ENCODE results near the gene BLTP3B. TPM values are rescaled to one million over a fixed set of nuclear protein-coding genes. Genes with fewer than 3 reads are reported as not detected.

The BLTP3B gene
- polyA plus RNA-seq, 4 donors: 7.0 to 18.8 (median 10.6) TPM

DNA sequence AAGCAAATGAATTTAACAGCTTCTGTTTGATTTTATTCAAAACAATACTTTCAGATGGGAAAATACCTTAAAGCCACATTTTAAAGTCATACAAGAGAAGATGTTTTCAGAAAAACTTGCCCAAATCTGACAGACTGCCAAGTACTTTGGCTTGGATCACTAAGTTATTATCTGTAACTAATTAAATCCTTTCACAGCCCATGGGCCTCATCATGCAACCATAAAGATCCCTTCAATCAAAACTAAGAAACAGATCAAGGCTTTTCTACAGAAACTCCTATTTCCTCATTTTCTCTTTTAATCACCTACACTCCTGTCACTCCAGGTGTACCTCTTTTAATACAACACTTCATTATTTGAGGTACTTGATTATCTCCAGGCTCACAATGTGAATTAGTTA lies 28.1 kb downstream of the BLTP3B start:
- H3K27me3 ChIP-seq (ENCODE audit: control insufficient read depth in 3 of 3, insufficient read depth in 3 of 3, low read length in 3 of 3): no peaks in the 10 kb centered on the region
- no peaks in the 10 kb centered on the region for H3K4me1 ChIP-seq (ENCODE audit: control insufficient read depth in 3 of 3, insufficient read depth in 2 of 3, low read depth in 1 of 3, low read length in 2 of 3)
- FAIRE-seq (no peak), DNase-seq (no peak)
- H3K4me3 ChIP-seq (ENCODE audit: low read depth in 1 of 3, low read length in 3 of 3): no peak overlapping the region
- no peaks in the 10 kb centered on the region for H3K9me3 ChIP-seq (ENCODE audit: control insufficient read depth in 2 of 2, insufficient read depth in 1 of 2, low read depth in 1 of 2, low read length in 1 of 2)
- no peak overlapping the region for H3K27ac ChIP-seq (ENCODE audit: low read depth in 1 of 3, low read length in 2 of 3)
- H3K36me3 ChIP-seq (ENCODE audit: control insufficient read depth in 3 of 3, insufficient read depth in 2 of 3, low read depth in 1 of 3, low read length in 3 of 3): peaks cover 0 to 6% (median 2%) of the 10 kb centered on the region in 3 donors

DNA sequence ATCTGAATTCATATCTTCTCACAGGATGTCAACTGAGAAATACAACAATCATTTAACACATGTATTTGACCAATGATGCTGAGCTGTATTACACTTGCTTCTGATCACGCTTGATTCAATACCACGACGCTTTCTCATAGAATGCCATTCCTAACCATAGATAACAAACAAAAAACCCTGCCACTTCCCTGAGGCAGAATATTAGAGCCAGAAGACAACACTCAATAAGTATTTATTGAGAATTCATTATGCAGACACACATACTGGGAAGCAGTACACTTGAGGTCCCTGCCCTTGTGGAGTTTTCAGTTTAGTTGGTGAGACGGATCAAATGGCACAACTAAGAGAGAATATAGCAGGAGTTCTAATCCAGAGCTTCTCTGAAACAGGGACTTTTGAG lies 32.4 kb downstream of the BLTP3B start:
- no peak overlapping the region for H3K4me3 ChIP-seq (ENCODE audit: low read depth in 1 of 3, low read length in 3 of 3)
- H3K9me3 ChIP-seq (ENCODE audit: control insufficient read depth in 2 of 2, insufficient read depth in 1 of 2, low read depth in 1 of 2, low read length in 1 of 2): no peaks in the 10 kb centered on the region
- WGBS, 3 donors: 95 to 100% (median 96%) methylated on average over 4 of the region's 4 CpGs
- DNase-seq (no peak), FAIRE-seq (no peak)
- no peaks in the 10 kb centered on the region for H3K27me3 ChIP-seq (ENCODE audit: control insufficient read depth in 3 of 3, insufficient read depth in 3 of 3, low read length in 3 of 3)
- H3K4me1 ChIP-seq (ENCODE audit: control insufficient read depth in 3 of 3, insufficient read depth in 2 of 3, low read depth in 1 of 3, low read length in 2 of 3): no peaks in the 10 kb centered on the region
- H3K27ac ChIP-seq (ENCODE audit: low read depth in 1 of 3, low read length in 2 of 3): no peak overlapping the region
- H3K36me3 ChIP-seq (ENCODE audit: control insufficient read depth in 3 of 3, insufficient read depth in 2 of 3, low read depth in 1 of 3, low read length in 3 of 3): peaks cover 0 to 9% (median 2%) of the 10 kb centered on the region in 3 donors

DNA sequence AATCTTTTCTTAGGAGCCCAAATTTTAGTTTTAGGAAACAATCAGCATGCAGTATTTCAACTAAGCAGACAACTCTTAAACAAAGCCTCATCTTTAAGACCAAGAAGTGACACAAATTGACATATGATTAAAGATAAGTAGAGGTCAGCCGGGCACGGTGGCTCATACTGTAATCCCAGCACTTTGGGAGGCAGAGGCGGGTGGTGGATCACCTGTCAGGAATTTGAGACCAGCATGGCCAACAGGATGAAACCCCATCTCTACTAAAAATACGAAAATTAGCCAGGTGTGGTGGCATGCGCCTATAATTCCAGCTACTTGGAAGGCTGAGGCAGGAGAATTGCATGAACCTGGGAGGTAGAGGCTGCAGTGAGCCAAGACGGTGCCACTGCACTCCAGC lies 35.8 kb downstream of the BLTP3B start:
- WGBS, 3 donors: 90 to 96% (median 95%) methylated on average over 6 of the region's 6 CpGs
- no peak overlapping the region for H3K27ac ChIP-seq (ENCODE audit: low read depth in 1 of 3, low read length in 2 of 3)
- peaks cover 0 to 13% (median 2%) of the 10 kb centered on the region in 3 donors for H3K36me3 ChIP-seq (ENCODE audit: control insufficient read depth in 3 of 3, insufficient read depth in 2 of 3, low read depth in 1 of 3, low read length in 3 of 3)
- H3K4me1 ChIP-seq (ENCODE audit: control insufficient read depth in 3 of 3, insufficient read depth in 2 of 3, low read depth in 1 of 3, low read length in 2 of 3): no peaks in the 10 kb centered on the region
- no peak for FAIRE-seq
- no peaks in the 10 kb centered on the region for H3K27me3 ChIP-seq (ENCODE audit: control insufficient read depth in 3 of 3, insufficient read depth in 3 of 3, low read length in 3 of 3)
- no peak for DNase-seq
- no peak overlapping the region for H3K4me3 ChIP-seq (ENCODE audit: low read depth in 1 of 3, low read length in 3 of 3)
- no peaks in the 10 kb centered on the region for H3K9me3 ChIP-seq (ENCODE audit: control insufficient read depth in 2 of 2, insufficient read depth in 1 of 2, low read depth in 1 of 2, low read length in 1 of 2)

DNA sequence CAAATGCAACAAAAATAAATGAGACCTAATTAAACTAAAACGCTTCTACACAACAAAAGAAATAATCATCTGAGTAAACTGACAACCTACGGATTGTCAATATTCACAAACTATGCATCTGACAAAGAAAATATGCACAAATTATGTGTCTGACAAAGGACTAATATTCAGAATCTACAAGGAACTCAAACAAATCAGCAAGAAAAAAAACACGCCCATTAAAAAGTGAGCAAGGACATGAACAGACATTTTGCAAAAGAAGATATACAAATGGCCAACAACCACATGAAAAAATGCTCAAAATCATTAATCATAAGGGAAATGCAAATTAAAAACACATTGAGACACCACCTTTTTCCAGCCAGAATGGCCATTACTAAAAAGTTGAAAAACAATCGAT lies 37.0 kb downstream of the BLTP3B start:
- H3K27ac ChIP-seq (ENCODE audit: low read depth in 1 of 3, low read length in 2 of 3): no peak overlapping the region
- no peak for FAIRE-seq

DNA sequence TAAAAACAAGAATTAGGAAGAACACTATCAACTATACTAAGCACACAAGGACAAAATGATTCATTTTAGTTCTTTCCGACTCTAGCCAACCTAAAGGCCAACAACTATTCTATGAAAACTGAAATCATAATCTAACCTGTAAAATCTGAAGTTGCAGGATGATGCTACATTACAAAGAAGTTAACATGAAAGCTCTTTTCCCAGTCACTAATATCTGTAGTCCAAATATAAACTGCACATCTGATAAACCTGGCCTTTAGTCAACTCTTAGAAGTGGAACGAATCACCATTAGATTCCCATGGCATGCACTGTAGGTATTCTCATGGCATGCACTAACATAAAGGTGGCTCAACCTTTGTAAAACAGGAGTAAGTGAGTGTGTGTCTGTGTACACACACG lies 41.7 kb downstream of the BLTP3B start:
- peaks cover 2 to 31% (median 2%) of the 10 kb centered on the region in 3 donors for H3K36me3 ChIP-seq (ENCODE audit: control insufficient read depth in 3 of 3, insufficient read depth in 2 of 3, low read depth in 1 of 3, low read length in 3 of 3)
- no peak for FAIRE-seq
- no peak overlapping the region for H3K4me3 ChIP-seq (ENCODE audit: low read depth in 1 of 3, low read length in 3 of 3)
- no peak overlapping the region for H3K27ac ChIP-seq (ENCODE audit: low read depth in 1 of 3, low read length in 2 of 3)
- DNase-seq: no peak
- whole genome bisulfite sequencing, 3 donors: 74 to 85% (median 83%) methylated on average over 3 of the region's 3 CpGs
- H3K4me1 ChIP-seq (ENCODE audit: control insufficient read depth in 3 of 3, insufficient read depth in 2 of 3, low read depth in 1 of 3, low read length in 2 of 3): no peaks in the 10 kb centered on the region
- H3K27me3 ChIP-seq (ENCODE audit: control insufficient read depth in 3 of 3, insufficient read depth in 3 of 3, low read length in 3 of 3): no peaks in the 10 kb centered on the region
- H3K9me3 ChIP-seq (ENCODE audit: control insufficient read depth in 2 of 2, insufficient read depth in 1 of 2, low read depth in 1 of 2, low read length in 1 of 2): no peaks in the 10 kb centered on the region

More for the DNA sequence above, 37.0 kb downstream of the BLTP3B start:
- Histone ChIP-seq H3K4me1 (ENCODE audit: control insufficient read depth in 3 of 3, insufficient read depth in 2 of 3, low read depth in 1 of 3, low read length in 2 of 3) (no peaks in the 10 kb centered on the region), H3K27me3 (ENCODE audit: control insufficient read depth in 3 of 3, insufficient read depth in 3 of 3, low read length in 3 of 3) (no peaks in the 10 kb centered on the region), H3K36me3 (ENCODE audit: control insufficient read depth in 3 of 3, insufficient read depth in 2 of 3, low read depth in 1 of 3, low read length in 3 of 3) (peaks cover 0 to 16% (median 2%) of the 10 kb centered on the region in 3 donors), H3K4me3 (ENCODE audit: low read depth in 1 of 3, low read length in 3 of 3) (no peak overlapping the region), H3K9me3 (ENCODE audit: control insufficient read depth in 2 of 2, insufficient read depth in 1 of 2, low read depth in 1 of 2, low read length in 1 of 2) (no peaks in the 10 kb centered on the region)
- 94 to 99% (median 95%) methylated on average over 4 of the region's 4 CpGs for WGBS, 3 donors
- no peak for DNase-seq

Other genes starting within 250 kb of the BLTP3B start
- gene ANKS1B, start 157.9 kb downstream of the BLTP3B start, polyA plus RNA-seq: under 1 TPM in 2 of 4 donors, not detected in 2; 0.44 to 0.72 TPM
- 10 to 100 TPM; 20.0 to 31.5 (median 23.7) TPM for gene ACTR6, start 57.9 kb upstream of the BLTP3B start, polyA plus RNA-seq
- gene DEPDC4, start 124.2 kb upstream of the BLTP3B start, polyA plus RNA-seq: 1 to 10 TPM in 3 of 4 donors, under 1 TPM in 1; 0.67 to 3.6 (median 1.5) TPM
- 10 to 100 TPM; 15.8 to 41.0 (median 21.6) TPM for gene SCYL2, start 124.3 kb upstream of the BLTP3B start, polyA plus RNA-seq
- 1 to 10 TPM in 3 of 4 donors, under 1 TPM in 1; 0.22 to 5.6 (median 1.6) TPM for gene SLC17A8, start 214.2 kb upstream of the BLTP3B start, polyA plus RNA-seq

All from small intestine (tissue), 7 donors.